Measurements from ENCODE around the gene TMEM132C. TPM values are rescaled to one million over a fixed set of nuclear protein-coding genes. Genes with fewer than 3 reads are reported as not detected.

The TMEM132C gene
- total and polyA plus RNA-seq, 4 donors = 0.05 to 0.08 (median 0.05) TPM; not detected in 1

GRCh38 chr12:128439796-128440195 lies 172.8 kb downstream of the TMEM132C start:
- no peak for DNase-seq (ENCODE audit: low spot score)
- Histone ChIP-seq H3K4me1 (ENCODE audit: control insufficient read depth in 4 of 4, insufficient read depth in 4 of 4, low read length in 3 of 4) (no peaks in the 10 kb centered on the region), H3K9ac (ENCODE audit: low read depth in 1 of 2, low read length in 2 of 2) (no peak overlapping the region), H3K36me3 (ENCODE audit: control insufficient read depth in 4 of 4, insufficient read depth in 3 of 4, low read depth in 1 of 4, low read length in 3 of 4) (no peaks in the 10 kb centered on the region), H3K27ac (ENCODE audit: low read depth in 1 of 2, low read length in 2 of 2) (no peak overlapping the region), H3K9me3 (ENCODE audit: control insufficient read depth in 4 of 4, low read length in 3 of 4) (peaks cover 0 to 3% (median 0%) of the 10 kb centered on the region in 4 donors), H3K27me3 (ENCODE audit: control insufficient read depth in 4 of 4, insufficient read depth in 4 of 4, low read length in 3 of 4) (peaks cover 0 to 2% (median 1%) of the 10 kb centered on the region in 4 donors), H3K4me3 (ENCODE audit: low read depth in 1 of 3, low read length in 3 of 3) (no peak overlapping the region)
- no peak for TF ChIP-seq YY1 (IDR thresholded peaks at IDR 0.05)
- no peak for TF ChIP-seq RAD21 (IDR thresholded peaks at IDR 0.05)
- no peak for TF ChIP-seq EGR1 (IDR thresholded peaks at IDR 0.05; ENCODE audit: low read depth in 2 of 2)
- TF ChIP-seq, protein P1, sequence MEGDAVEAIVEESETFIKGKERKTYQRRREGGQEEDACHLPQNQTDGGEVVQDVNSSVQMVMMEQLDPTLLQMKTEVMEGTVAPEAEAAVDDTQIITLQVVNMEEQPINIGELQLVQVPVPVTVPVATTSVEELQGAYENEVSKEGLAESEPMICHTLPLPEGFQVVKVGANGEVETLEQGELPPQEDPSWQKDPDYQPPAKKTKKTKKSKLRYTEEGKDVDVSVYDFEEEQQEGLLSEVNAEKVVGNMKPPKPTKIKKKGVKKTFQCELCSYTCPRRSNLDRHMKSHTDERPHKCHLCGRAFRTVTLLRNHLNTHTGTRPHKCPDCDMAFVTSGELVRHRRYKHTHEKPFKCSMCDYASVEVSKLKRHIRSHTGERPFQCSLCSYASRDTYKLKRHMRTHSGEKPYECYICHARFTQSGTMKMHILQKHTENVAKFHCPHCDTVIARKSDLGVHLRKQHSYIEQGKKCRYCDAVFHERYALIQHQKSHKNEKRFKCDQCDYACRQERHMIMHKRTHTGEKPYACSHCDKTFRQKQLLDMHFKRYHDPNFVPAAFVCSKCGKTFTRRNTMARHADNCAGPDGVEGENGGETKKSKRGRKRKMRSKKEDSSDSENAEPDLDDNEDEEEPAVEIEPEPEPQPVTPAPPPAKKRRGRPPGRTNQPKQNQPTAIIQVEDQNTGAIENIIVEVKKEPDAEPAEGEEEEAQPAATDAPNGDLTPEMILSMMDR (IDR thresholded peaks at IDR 0.05; ENCODE audit: low read depth, low read length, missing input control) = no peak
- TF ChIP-seq GABPA (IDR thresholded peaks at IDR 0.05 in 1 of 2, conservative IDR thresholded peaks at IDR 0.05 in 1 of 2) = no peak
- TF ChIP-seq, protein P2, sequence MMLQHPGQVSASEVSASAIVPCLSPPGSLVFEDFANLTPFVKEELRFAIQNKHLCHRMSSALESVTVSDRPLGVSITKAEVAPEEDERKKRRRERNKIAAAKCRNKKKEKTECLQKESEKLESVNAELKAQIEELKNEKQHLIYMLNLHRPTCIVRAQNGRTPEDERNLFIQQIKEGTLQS (IDR thresholded peaks at IDR 0.05) = no peak
- 71% methylated on average over 5 of the region's 5 CpGs for WGBS

- Histone ChIP-seq H3K27ac (ENCODE audit: low read depth in 1 of 2, low read length in 2 of 2) (no peak overlapping the region), H3K9ac (ENCODE audit: low read depth in 1 of 2, low read length in 2 of 2) (no peak overlapping the region), H3K4me3 (ENCODE audit: low read depth in 1 of 3, low read length in 3 of 3) (no peak overlapping the region), H3K27me3 (ENCODE audit: control insufficient read depth in 4 of 4, insufficient read depth in 4 of 4, low read length in 3 of 4) (peaks cover 0 to 4% (median 1%) of the 10 kb centered on the region in 4 donors), H3K36me3 (ENCODE audit: control insufficient read depth in 4 of 4, insufficient read depth in 3 of 4, low read depth in 1 of 4, low read length in 3 of 4) (no peaks in the 10 kb centered on the region), H3K9me3 (ENCODE audit: control insufficient read depth in 4 of 4, low read length in 3 of 4) (peaks cover 0 to 3% (median 0%) of the 10 kb centered on the region in 4 donors), H3K4me1 (ENCODE audit: control insufficient read depth in 4 of 4, insufficient read depth in 4 of 4, low read length in 3 of 4) (no peaks in the 10 kb centered on the region)
- 73% methylated on average over 2 of the region's 2 CpGs for WGBS
- no peak for DNase-seq (ENCODE audit: low spot score)
- TF ChIP-seq FOXA1 (IDR thresholded peaks at IDR 0.05) = no peak
- TF ChIP-seq YY1 (IDR thresholded peaks at IDR 0.05) = no peak
- TF ChIP-seq NR2F2 (IDR thresholded peaks at IDR 0.05) = no peak
- no peak for TF ChIP-seq HNF4A (conservative IDR thresholded peaks at IDR 0.05)
- no peak for TF ChIP-seq JUND (IDR thresholded peaks at IDR 0.05)
- no peak for TF ChIP-seq HNF4G (IDR thresholded peaks at IDR 0.05)
- no peak for TF ChIP-seq SP1 (IDR thresholded peaks at IDR 0.05)
- TF ChIP-seq MAX (IDR thresholded peaks at IDR 0.05) = no peak
- TF ChIP-seq GABPA (IDR thresholded peaks at IDR 0.05 in 1 of 2, conservative IDR thresholded peaks at IDR 0.05 in 1 of 2) = no peak
- TF ChIP-seq, protein P2 (IDR thresholded peaks at IDR 0.05) = no peak
- TF ChIP-seq, protein P3, sequence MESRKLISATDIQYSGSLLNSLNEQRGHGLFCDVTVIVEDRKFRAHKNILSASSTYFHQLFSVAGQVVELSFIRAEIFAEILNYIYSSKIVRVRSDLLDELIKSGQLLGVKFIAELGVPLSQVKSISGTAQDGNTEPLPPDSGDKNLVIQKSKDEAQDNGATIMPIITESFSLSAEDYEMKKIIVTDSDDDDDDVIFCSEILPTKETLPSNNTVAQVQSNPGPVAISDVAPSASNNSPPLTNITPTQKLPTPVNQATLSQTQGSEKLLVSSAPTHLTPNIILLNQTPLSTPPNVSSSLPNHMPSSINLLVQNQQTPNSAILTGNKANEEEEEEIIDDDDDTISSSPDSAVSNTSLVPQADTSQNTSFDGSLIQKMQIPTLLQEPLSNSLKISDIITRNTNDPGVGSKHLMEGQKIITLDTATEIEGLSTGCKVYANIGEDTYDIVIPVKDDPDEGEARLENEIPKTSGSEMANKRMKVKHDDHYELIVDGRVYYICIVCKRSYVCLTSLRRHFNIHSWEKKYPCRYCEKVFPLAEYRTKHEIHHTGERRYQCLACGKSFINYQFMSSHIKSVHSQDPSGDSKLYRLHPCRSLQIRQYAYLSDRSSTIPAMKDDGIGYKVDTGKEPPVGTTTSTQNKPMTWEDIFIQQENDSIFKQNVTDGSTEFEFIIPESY (IDR thresholded peaks at IDR 0.05) = no peak
- TF ChIP-seq EGR1 (IDR thresholded peaks at IDR 0.05; ENCODE audit: low read depth in 2 of 2) = no peak
- TF ChIP-seq RXRA (IDR thresholded peaks at IDR 0.05) = no peak
- TF ChIP-seq TAF1 (conservative IDR thresholded peaks at IDR 0.05) = no peak
- TF ChIP-seq FOXA2 (IDR thresholded peaks at IDR 0.05) = no peak
- TF ChIP-seq, protein P1 (IDR thresholded peaks at IDR 0.05; ENCODE audit: low read depth, low read length, missing input control) = no peak
- no peak for TF ChIP-seq RAD21 (IDR thresholded peaks at IDR 0.05)
- no peak for TF ChIP-seq REST (IDR thresholded peaks at IDR 0.05)
Measured at GRCh38 chr12:128442096-128442495, 175.1 kb downstream of the TMEM132C start.

Data from liver (tissue), 9 donors.